Activated T-cell treated with anti-CD3 and anti-CD28 coated beads, Interleukin-2, amount 50 U/mL, for 72 hours (primary cell): ENCODE measurements around the gene BRMS1. TPM values are rescaled to one million over a fixed set of nuclear protein-coding genes. Genes with fewer than 3 reads are reported as not detected.
A peak's percentile ranks its signal among the peaks of the same experiment; 100 is the strongest.

Experiments
- ATAC-seq, 2 donors: fragments of 150-1000 bp; cut with Tn5 transposase; replicated peaks in 1 of 2; 2 replicates each; pipeline ENCODE4 v1.10.0; 2021; ENCODE audit warnings: moderate library complexity in 2 of 2, mild to moderate bottlenecking in 1 of 2
- DNase-seq, 2 donors: peaks; one replicate each; pipeline ENCODE4 v3.0.0; 2021 to 2022; ENCODE audit warnings: mixed read lengths in 1 of 2
- H3K27ac Mint-ChIP-seq: one replicate; pipeline ENCODE4 v1.8.0; 2022; ENCODE audit warnings: mild to moderate bottlenecking, moderate library complexity, mixed read lengths
- H3K27me3 Mint-ChIP-seq: one replicate; pipeline ENCODE4 v1.8.0; 2022; ENCODE audit warnings: low read depth, mixed read lengths
- H3K36me3 Mint-ChIP-seq, 2 donors: one replicate each; pipeline ENCODE4 v1.8.0; 2022; ENCODE audit warnings: mixed read lengths in 2 of 2, mild to moderate bottlenecking in 1 of 2; ENCODE audit not compliant: insufficient read depth in 2 of 2
- H3K4me1 Mint-ChIP-seq: one replicate; pipeline ENCODE4 v1.8.0; 2022; ENCODE audit warnings: low read depth, mixed read lengths
- H3K4me3 Mint-ChIP-seq, 2 donors: one replicate each; pipeline ENCODE4 v1.8.0; 2022; ENCODE audit warnings: mild to moderate bottlenecking in 2 of 2, mixed read lengths in 2 of 2, moderate library complexity in 2 of 2
- H3K9me3 Mint-ChIP-seq, 2 donors: one replicate each; pipeline ENCODE4 v1.8.0; 2022; ENCODE audit warnings: mixed read lengths in 2 of 2
- total RNA-seq, 2 donors: library from RNA; stranded (reverse); gene quantifications; one replicate each; pipeline ENCODE4 v1.2.3, GENCODE V29; 2022

The BRMS1 gene
- total RNA-seq, 2 donors from 2014 or later = 41.4 to 46.4 TPM

GRCh38 chr11:66368484-66368883, 23.6 kb upstream of the BRMS1 start:
- ATAC-seq (no peak), DNase-seq (no peak)
- Mint-ChIP-seq H3K4me1 (peaks cover 22% of the 10 kb centered on the region), H3K4me3 (no peak overlapping the region), H3K27me3 (no peaks in the 10 kb centered on the region), H3K9me3 (no peaks in the 10 kb centered on the region), H3K27ac (no peak overlapping the region), H3K36me3 (peaks cover 0 to 1% of the 10 kb centered on the region in 2 donors)

- ATAC-seq = no peak
- Mint-ChIP-seq H3K9me3 (no peaks in the 10 kb centered on the region), H3K27me3 (no peaks in the 10 kb centered on the region), H3K4me1 (peaks cover 20% of the 10 kb centered on the region), H3K27ac (no peak overlapping the region), H3K4me3 (no peak overlapping the region), H3K36me3 (peaks cover 0 to 1% of the 10 kb centered on the region in 2 donors)
- DNase-seq = no peak
Observed at GRCh38 chr11:66367561-66368312, 22.8 kb upstream of the BRMS1 start.

- Mint-ChIP-seq H3K9me3 (no peaks in the 10 kb centered on the region), H3K4me1 (peaks cover 16% of the 10 kb centered on the region), H3K4me3 (no peak overlapping the region), H3K36me3 (peaks cover 0 to 2% of the 10 kb centered on the region in 2 donors), H3K27me3 (no peaks in the 10 kb centered on the region), H3K27ac (no peak overlapping the region)
- ATAC-seq (no peak), DNase-seq (no peak)
Observed at GRCh38 chr11:66366844-66367477, 22.1 kb upstream of the BRMS1 start.

GRCh38 chr11:66365711-66366619, 21.1 kb upstream of the BRMS1 start:
- Mint-ChIP-seq H3K4me1 (peaks cover 14% of the 10 kb centered on the region), H3K36me3 (peaks cover 0 to 2% of the 10 kb centered on the region in 2 donors), H3K9me3 (no peaks in the 10 kb centered on the region), H3K27ac (no peak overlapping the region), H3K4me3 (no peak overlapping the region), H3K27me3 (no peaks in the 10 kb centered on the region)
- ATAC-seq = no peak
- DNase-seq = no peak

GRCh38 chr11:66365166-66365565, 20.3 kb upstream of the BRMS1 start:
- no peak overlapping the region for H3K4me3 Mint-ChIP-seq
- no peaks in the 10 kb centered on the region for H3K27me3 Mint-ChIP-seq
- no peak for DNase-seq
- no peak for ATAC-seq
- peaks cover 0 to 2% of the 10 kb centered on the region in 2 donors for H3K36me3 Mint-ChIP-seq
- H3K27ac Mint-ChIP-seq = no peak overlapping the region
- peaks cover 7% of the 10 kb centered on the region for H3K4me1 Mint-ChIP-seq
- H3K9me3 Mint-ChIP-seq = no peaks in the 10 kb centered on the region

- Mint-ChIP-seq H3K9me3 (no peaks in the 10 kb centered on the region), H3K27ac (no peak overlapping the region), H3K4me1 (no peaks in the 10 kb centered on the region), H3K4me3 (no peak overlapping the region), H3K27me3 (no peaks in the 10 kb centered on the region), H3K36me3 (peaks cover 0 to 2% of the 10 kb centered on the region in 2 donors)
- ATAC-seq = peak; percentile 64 to 74
- DNase-seq = peak; percentile 78 to 85
Observed at GRCh38 chr11:66363805-66364535, 19.1 kb upstream of the BRMS1 start.

GRCh38 chr11:66363187-66363601, 18.3 kb upstream of the BRMS1 start:
- Mint-ChIP-seq H3K9me3 (no peaks in the 10 kb centered on the region), H3K27ac (no peak overlapping the region), H3K4me1 (no peaks in the 10 kb centered on the region), H3K36me3 (peaks cover 0 to 2% of the 10 kb centered on the region in 2 donors), H3K27me3 (no peaks in the 10 kb centered on the region), H3K4me3 (no peak overlapping the region)
- DNase-seq (no peak), ATAC-seq (no peak)

- Mint-ChIP-seq H3K27ac (no peak overlapping the region), H3K36me3 (peaks cover 0 to 2% of the 10 kb centered on the region in 2 donors), H3K4me3 (no peak overlapping the region), H3K27me3 (no peaks in the 10 kb centered on the region), H3K9me3 (no peaks in the 10 kb centered on the region), H3K4me1 (no peaks in the 10 kb centered on the region)
- ATAC-seq = no peak
- no peak for DNase-seq
Observed at GRCh38 chr11:66362481-66363147, 17.7 kb upstream of the BRMS1 start.

GRCh38 chr11:66361502-66361941, 16.6 kb upstream of the BRMS1 start:
- H3K9me3 Mint-ChIP-seq = no peaks in the 10 kb centered on the region
- DNase-seq = no peak
- H3K36me3 Mint-ChIP-seq = peaks cover 0 to 2% of the 10 kb centered on the region in 2 donors
- H3K27ac Mint-ChIP-seq = no peak overlapping the region
- H3K4me3 Mint-ChIP-seq = no peak overlapping the region
- H3K27me3 Mint-ChIP-seq = no peaks in the 10 kb centered on the region
- H3K4me1 Mint-ChIP-seq = no peaks in the 10 kb centered on the region
- no peak for ATAC-seq

- Mint-ChIP-seq H3K27ac (no peak overlapping the region), H3K27me3 (no peaks in the 10 kb centered on the region), H3K4me3 (no peak overlapping the region), H3K9me3 (no peaks in the 10 kb centered on the region), H3K4me1 (no peaks in the 10 kb centered on the region), H3K36me3 (peaks cover 0 to 2% of the 10 kb centered on the region in 2 donors)
- DNase-seq = no peak
- no peak for ATAC-seq
Observed at GRCh38 chr11:66360406-66361073, 15.6 kb upstream of the BRMS1 start.

GRCh38 chr11:66359662-66360087, 14.8 kb upstream of the BRMS1 start:
- Mint-ChIP-seq H3K27ac (no peak overlapping the region), H3K4me1 (no peaks in the 10 kb centered on the region), H3K9me3 (no peaks in the 10 kb centered on the region), H3K36me3 (peaks cover 0 to 2% of the 10 kb centered on the region in 2 donors), H3K27me3 (no peaks in the 10 kb centered on the region), H3K4me3 (no peak overlapping the region)
- no peak for ATAC-seq
- no peak for DNase-seq
